ENCODE data around the gene SLCO3A1.

Gene SLCO3A1

GRCh38 chr15:92149029-92149428 is 295.5 kb downstream of the SLCO3A1 start:
- Mint-ChIP-seq H3K4me3 (no peak overlapping the region), H3K4me1 (peaks cover 8% of the 10 kb centered on the region), H3K9me3 (no peaks in the 10 kb centered on the region), H3K27ac (no peak overlapping the region), H3K27me3 (peaks cover 6% of the 10 kb centered on the region), H3K36me3 (no peaks in the 10 kb centered on the region)
- ATAC-seq (ENCODE audit: low read depth): no peak
- DNase-seq (ENCODE audit: low spot score in 2 of 2): no peak

GRCh38 chr15:92149465-92149864 is 296.0 kb downstream of the SLCO3A1 start:
- DNase-seq (ENCODE audit: low spot score in 2 of 2) (no peak), ATAC-seq (ENCODE audit: low read depth) (no peak)
- H3K4me3 Mint-ChIP-seq: no peak overlapping the region
- H3K27ac Mint-ChIP-seq: no peak overlapping the region
- peaks cover 6% of the 10 kb centered on the region for H3K4me1 Mint-ChIP-seq
- H3K9me3 Mint-ChIP-seq: no peaks in the 10 kb centered on the region
- H3K27me3 Mint-ChIP-seq: peaks cover 5% of the 10 kb centered on the region
- H3K36me3 Mint-ChIP-seq: no peaks in the 10 kb centered on the region

GRCh38 chr15:92151168-92151567 is 297.7 kb downstream of the SLCO3A1 start:
- Mint-ChIP-seq H3K9me3 (no peaks in the 10 kb centered on the region), H3K27me3 (no peaks in the 10 kb centered on the region), H3K27ac (no peak overlapping the region), H3K4me3 (no peak overlapping the region), H3K4me1 (no peaks in the 10 kb centered on the region), H3K36me3 (no peaks in the 10 kb centered on the region)
- ATAC-seq (ENCODE audit: low read depth) (no peak), DNase-seq (ENCODE audit: low spot score in 2 of 2) (no peak)

- Mint-ChIP-seq H3K4me1 (no peaks in the 10 kb centered on the region), H3K36me3 (no peaks in the 10 kb centered on the region), H3K9me3 (no peaks in the 10 kb centered on the region), H3K27me3 (no peaks in the 10 kb centered on the region), H3K4me3 (no peak overlapping the region), H3K27ac (no peak overlapping the region)
- ATAC-seq (ENCODE audit: low read depth): no peak
- DNase-seq (ENCODE audit: low spot score in 2 of 2): no peak
Observed at GRCh38 chr15:92151741-92152140, 298.2 kb downstream of the SLCO3A1 start.

GRCh38 chr15:92152983-92153382 is 299.5 kb downstream of the SLCO3A1 start:
- Mint-ChIP-seq H3K36me3 (no peaks in the 10 kb centered on the region), H3K4me3 (no peak overlapping the region), H3K27ac (no peak overlapping the region), H3K9me3 (no peaks in the 10 kb centered on the region), H3K27me3 (no peaks in the 10 kb centered on the region), H3K4me1 (no peaks in the 10 kb centered on the region)
- DNase-seq (ENCODE audit: low spot score in 2 of 2) (no peak), ATAC-seq (ENCODE audit: low read depth) (no peak)

- Mint-ChIP-seq H3K36me3 (no peaks in the 10 kb centered on the region), H3K27ac (no peak overlapping the region), H3K9me3 (no peaks in the 10 kb centered on the region), H3K4me1 (no peaks in the 10 kb centered on the region), H3K4me3 (no peak overlapping the region), H3K27me3 (no peaks in the 10 kb centered on the region)
- ATAC-seq (ENCODE audit: low read depth) (no peak), DNase-seq (ENCODE audit: low spot score in 2 of 2) (no peak)
Observed at GRCh38 chr15:92153620-92154019, 300.1 kb downstream of the SLCO3A1 start.

GRCh38 chr15:92155934-92156333 is 302.4 kb downstream of the SLCO3A1 start:
- Mint-ChIP-seq H3K27ac (no peak overlapping the region), H3K4me1 (peaks cover 3% of the 10 kb centered on the region), H3K4me3 (no peak overlapping the region), H3K9me3 (no peaks in the 10 kb centered on the region), H3K27me3 (no peaks in the 10 kb centered on the region), H3K36me3 (no peaks in the 10 kb centered on the region)
- ATAC-seq (ENCODE audit: low read depth) (no peak), DNase-seq (ENCODE audit: low spot score in 2 of 2) (no peak)

GRCh38 chr15:92157666-92158298 is 304.3 kb downstream of the SLCO3A1 start:
- no peaks in the 10 kb centered on the region for H3K9me3 Mint-ChIP-seq
- no peak overlapping the region for H3K4me3 Mint-ChIP-seq
- H3K27me3 Mint-ChIP-seq: no peaks in the 10 kb centered on the region
- DNase-seq (ENCODE audit: low spot score in 2 of 2): no peak
- H3K27ac Mint-ChIP-seq: no peak overlapping the region
- ATAC-seq (ENCODE audit: low read depth): no peak
- H3K36me3 Mint-ChIP-seq: no peaks in the 10 kb centered on the region
- peaks cover 7% of the 10 kb centered on the region for H3K4me1 Mint-ChIP-seq

GRCh38 chr15:92158426-92158825 is 304.9 kb downstream of the SLCO3A1 start:
- H3K36me3 Mint-ChIP-seq: no peaks in the 10 kb centered on the region
- H3K9me3 Mint-ChIP-seq: no peaks in the 10 kb centered on the region
- no peak for ATAC-seq (ENCODE audit: low read depth)
- H3K4me3 Mint-ChIP-seq: no peak overlapping the region
- no peak overlapping the region for H3K27ac Mint-ChIP-seq
- no peaks in the 10 kb centered on the region for H3K27me3 Mint-ChIP-seq
- peaks cover 7% of the 10 kb centered on the region for H3K4me1 Mint-ChIP-seq
- DNase-seq (ENCODE audit: low spot score in 2 of 2): no peak

- DNase-seq (ENCODE audit: low spot score in 2 of 2) (no peak), ATAC-seq (ENCODE audit: low read depth) (no peak)
- H3K27ac Mint-ChIP-seq: peak overlapping the region; percentile 42
- H3K4me3 Mint-ChIP-seq: no peak overlapping the region
- peaks cover 7% of the 10 kb centered on the region for H3K4me1 Mint-ChIP-seq
- H3K9me3 Mint-ChIP-seq: no peaks in the 10 kb centered on the region
- H3K27me3 Mint-ChIP-seq: no peaks in the 10 kb centered on the region
- no peaks in the 10 kb centered on the region for H3K36me3 Mint-ChIP-seq
Observed at GRCh38 chr15:92159481-92159880, 306.0 kb downstream of the SLCO3A1 start.

- no peaks in the 10 kb centered on the region for H3K36me3 Mint-ChIP-seq
- H3K9me3 Mint-ChIP-seq: no peaks in the 10 kb centered on the region
- H3K27me3 Mint-ChIP-seq: no peaks in the 10 kb centered on the region
- peaks cover 7% of the 10 kb centered on the region for H3K4me1 Mint-ChIP-seq
- ATAC-seq (ENCODE audit: low read depth): no peak
- no peak for DNase-seq (ENCODE audit: low spot score in 2 of 2)
- H3K27ac Mint-ChIP-seq: peak overlapping the region; percentile 42
- no peak overlapping the region for H3K4me3 Mint-ChIP-seq
Observed at GRCh38 chr15:92159906-92160841, 306.7 kb downstream of the SLCO3A1 start.

GRCh38 chr15:92161039-92161670 is 307.6 kb downstream of the SLCO3A1 start:
- Mint-ChIP-seq H3K4me3 (peak overlapping the region; percentile 93), H3K4me1 (peaks cover 7% of the 10 kb centered on the region), H3K27me3 (no peaks in the 10 kb centered on the region), H3K36me3 (no peaks in the 10 kb centered on the region), H3K9me3 (no peaks in the 10 kb centered on the region), H3K27ac (peak overlapping the region; percentile 83)
- ATAC-seq (ENCODE audit: low read depth): peak; percentile 91
- DNase-seq (ENCODE audit: low spot score in 2 of 2): peak in 1 of 2 donors; percentile 4

- H3K36me3 Mint-ChIP-seq: no peaks in the 10 kb centered on the region
- no peaks in the 10 kb centered on the region for H3K27me3 Mint-ChIP-seq
- peaks cover 7% of the 10 kb centered on the region for H3K4me1 Mint-ChIP-seq
- DNase-seq (ENCODE audit: low spot score in 2 of 2) (no peak), ATAC-seq (ENCODE audit: low read depth) (no peak)
- no peaks in the 10 kb centered on the region for H3K9me3 Mint-ChIP-seq
- H3K4me3 Mint-ChIP-seq: no peak overlapping the region
- no peak overlapping the region for H3K27ac Mint-ChIP-seq
Observed at GRCh38 chr15:92162657-92163056, 309.1 kb downstream of the SLCO3A1 start.

- ATAC-seq (ENCODE audit: low read depth) (no peak), DNase-seq (ENCODE audit: low spot score in 2 of 2) (no peak)
- Mint-ChIP-seq H3K27ac (no peak overlapping the region), H3K36me3 (no peaks in the 10 kb centered on the region), H3K27me3 (no peaks in the 10 kb centered on the region), H3K4me3 (no peak overlapping the region), H3K9me3 (no peaks in the 10 kb centered on the region), H3K4me1 (peaks cover 7% of the 10 kb centered on the region)
Observed at GRCh38 chr15:92163641-92164040, 310.1 kb downstream of the SLCO3A1 start.
